MM.1S (cell line): ENCODE results near the gene PARD3.
A peak's percentile ranks its signal among the peaks of the same experiment; 100 is the strongest.

Experiments used
- DNase-seq: peaks from one replicate; pipeline ENCODE4 v3.0.0-alpha.2; 2015
- H2AFZ ChIP-seq: fragments of 300-600 bp; sonication (generic); 2 replicates; pipeline ENCODE4 v1.6.0; 2016; ENCODE audit warnings: antibody characterized with exemption, low read length
- H3F3A ChIP-seq: fragments of 300-600 bp; sonication (generic); 2 replicates; pipeline ENCODE4 v1.6.1; 2016; ENCODE audit warnings: mild to moderate bottlenecking, antibody characterized with exemption, low read length, moderate library complexity, mixed read lengths; ENCODE audit not compliant: insufficient read depth
- H3K27ac ChIP-seq: fragments of 300-600 bp; sonication (generic); 2 replicates; pipeline ENCODE4 v1.5.1; 2016; ENCODE audit warnings: mild to moderate bottlenecking, low read length
- H3K27me3 ChIP-seq: fragments of 300-600 bp; sonication (generic); replicated peaks from 2 replicates; pipeline ENCODE4 v1.6.0; 2016; ENCODE audit warnings: low read length; ENCODE audit not compliant: insufficient read depth
- H3K36me3 ChIP-seq: fragments of 300-600 bp; sonication (generic); replicated peaks from 2 replicates; pipeline ENCODE4 v1.6.1; 2016; ENCODE audit warnings: mild to moderate bottlenecking, low read length, mixed read lengths; ENCODE audit not compliant: insufficient read depth
- H3K4me1 ChIP-seq: fragments of 300-600 bp; sonication (generic); 2 replicates; pipeline ENCODE4 v1.6.1; 2016; ENCODE audit warnings: low read length, mixed read lengths
- H3K4me2 ChIP-seq: fragments of 300-600 bp; sonication (generic); 2 replicates; pipeline ENCODE4 v1.6.0; 2016; ENCODE audit warnings: low read depth, low read length
- H3K4me3 ChIP-seq: fragments of 300-600 bp; sonication (generic); 2 replicates; pipeline ENCODE4 v1.5.1; 2016; ENCODE audit warnings: low read length, mixed read lengths
- H3K79me2 ChIP-seq: fragments of 300-600 bp; sonication (generic); 2 replicates; pipeline ENCODE4 v1.6.1; 2016; ENCODE audit warnings: mixed run types, low read length, mixed read lengths
- H3K9ac ChIP-seq: fragments of 300-600 bp; sonication (generic); 2 replicates; pipeline ENCODE4 v1.6.1; 2016; ENCODE audit warnings: low read length, mixed read lengths
- H3K9me2 ChIP-seq: fragments of 300-600 bp; sonication (generic); replicated peaks from 2 replicates; pipeline ENCODE4 v1.6.1; 2016; ENCODE audit warnings: mild to moderate bottlenecking, low read length, mixed read lengths; ENCODE audit not compliant: insufficient read depth
- H3K9me3 ChIP-seq: fragments of 300-600 bp; sonication (generic); replicated peaks from 2 replicates; pipeline ENCODE4 v1.6.1; 2016; ENCODE audit warnings: mild to moderate bottlenecking, low read length, mixed read lengths; ENCODE audit not compliant: insufficient read depth
- H4K20me1 ChIP-seq: fragments of 300-600 bp; sonication (generic); 2 replicates; pipeline ENCODE4 v1.6.1; 2016; ENCODE audit warnings: mild to moderate bottlenecking, low read length, moderate library complexity, mixed read lengths; ENCODE audit not compliant: insufficient read depth
- CTCF ChIP-seq: fragments of 300-600 bp; sonication (generic); IDR thresholded peaks from 2 replicates; pipeline ENCODE4 v1.5.1; 2016; ENCODE audit warnings: antibody characterized with exemption, low read length, mixed read lengths
- EZH2 ChIP-seq: fragments of 300-600 bp; sonication (generic); optimal IDR thresholded peaks from 2 replicates; pipeline ENCODE3; 2017; ENCODE audit warnings: low read depth, mild to moderate bottlenecking, antibody characterized with exemption, low read length, mixed read lengths
- EZH2phosphoT487 ChIP-seq: fragments of 300-600 bp; sonication (generic); IDR thresholded peaks from 2 replicates; pipeline ENCODE4 v1.6.1; 2018; ENCODE audit warnings: antibody characterized with exemption, low read length

PARD3 gene

GRCh38 chr10:34727595-34728033 is 87.5 kb downstream of the PARD3 start:
- Histone ChIP-seq H3K79me2 (peaks cover 88% of the 10 kb centered on the region), H3K9me2 (no peaks in the 10 kb centered on the region), H3K9ac (no peak overlapping the region), H3K27ac (no peak overlapping the region), H3K4me3 (no peak overlapping the region), H3F3A (no peaks in the 10 kb centered on the region), H3K27me3 (no peaks in the 10 kb centered on the region), H3K9me3 (no peaks in the 10 kb centered on the region), H2AFZ (no peak overlapping the region), H3K36me3 (no peaks in the 10 kb centered on the region), H3K4me2 (no peak overlapping the region), H4K20me1 (0 out of 2 replicates have a peak, but pooled peaks cover 3% of the 10 kb centered on the region), H3K4me1 (peaks cover 19% of the 10 kb centered on the region)
- no peak for TF ChIP-seq CTCF
- DNase-seq = no peak

- no peaks in the 10 kb centered on the region for H3K27me3 ChIP-seq
Observed at GRCh38 chr10:34726862-34727261, 88.2 kb downstream of the PARD3 start.

GRCh38 chr10:34723750-34724149 is 91.3 kb downstream of the PARD3 start:
- H3K9me2 ChIP-seq = no peaks in the 10 kb centered on the region
- peaks cover 44% of the 10 kb centered on the region for H3K4me1 ChIP-seq
- H3K27ac ChIP-seq = no peak overlapping the region
- no peaks in the 10 kb centered on the region for H4K20me1 ChIP-seq
- H3K36me3 ChIP-seq = no peaks in the 10 kb centered on the region
- peaks cover 84% of the 10 kb centered on the region for H3K79me2 ChIP-seq
- TF ChIP-seq CTCF (peak; percentile 64), EZH2 (no peak), EZH2phosphoT487 (no peak)
- no peak overlapping the region for H2AFZ ChIP-seq
- H3F3A ChIP-seq = peaks cover 10% of the 10 kb centered on the region
- DNase-seq = peak; percentile 78
- H3K4me2 ChIP-seq = peak overlapping the region; percentile 46
- H3K9me3 ChIP-seq = no peaks in the 10 kb centered on the region
- H3K27me3 ChIP-seq = no peaks in the 10 kb centered on the region
- H3K4me3 ChIP-seq = no peak overlapping the region
- H3K9ac ChIP-seq = no peak overlapping the region

More at GRCh38 chr10:34726862-34727261, 88.2 kb downstream of the PARD3 start:
- no peak overlapping the region for H3K4me3 ChIP-seq
- H3K4me2 ChIP-seq = no peak overlapping the region
- no peak for DNase-seq
- H3K27ac ChIP-seq = no peak overlapping the region
- peaks cover 87% of the 10 kb centered on the region for H3K79me2 ChIP-seq
- H3K4me1 ChIP-seq = peaks cover 25% of the 10 kb centered on the region
- no peak overlapping the region for H2AFZ ChIP-seq
- H3K9ac ChIP-seq = no peak overlapping the region
- H4K20me1 ChIP-seq = 0 out of 2 replicates have a peak, but pooled peaks cover 3% of the 10 kb centered on the region
- no peaks in the 10 kb centered on the region for H3K9me2 ChIP-seq
- no peaks in the 10 kb centered on the region for H3K36me3 ChIP-seq
- TF ChIP-seq EZH2 = no peak
- no peak for TF ChIP-seq EZH2phosphoT487
- no peaks in the 10 kb centered on the region for H3F3A ChIP-seq
- no peaks in the 10 kb centered on the region for H3K9me3 ChIP-seq

- Histone ChIP-seq H3K4me3 (no peak overlapping the region), H3K79me2 (peaks cover 84% of the 10 kb centered on the region), H3K4me1 (peaks cover 52% of the 10 kb centered on the region), H3K9ac (no peak overlapping the region), H3K27me3 (no peaks in the 10 kb centered on the region), H3K4me2 (no peak overlapping the region), H3K36me3 (no peaks in the 10 kb centered on the region), H3F3A (peaks cover 11% of the 10 kb centered on the region), H3K9me2 (no peaks in the 10 kb centered on the region), H3K9me3 (no peaks in the 10 kb centered on the region), H2AFZ (no peak overlapping the region), H3K27ac (no peak overlapping the region), H4K20me1 (no peaks in the 10 kb centered on the region)
- TF ChIP-seq EZH2phosphoT487 (no peak), EZH2 (no peak), CTCF (no peak)
- DNase-seq = no peak
Observed at GRCh38 chr10:34722404-34722803, 92.7 kb downstream of the PARD3 start.
